Measurements from ENCODE around the gene PLCG2.
"Not testable (repeated sequence)": the region's sequence is repeated elsewhere in the genome, so short reads cannot be mapped to it uniquely, and the experiment has no call there.

The PLCG2 gene

DNA sequence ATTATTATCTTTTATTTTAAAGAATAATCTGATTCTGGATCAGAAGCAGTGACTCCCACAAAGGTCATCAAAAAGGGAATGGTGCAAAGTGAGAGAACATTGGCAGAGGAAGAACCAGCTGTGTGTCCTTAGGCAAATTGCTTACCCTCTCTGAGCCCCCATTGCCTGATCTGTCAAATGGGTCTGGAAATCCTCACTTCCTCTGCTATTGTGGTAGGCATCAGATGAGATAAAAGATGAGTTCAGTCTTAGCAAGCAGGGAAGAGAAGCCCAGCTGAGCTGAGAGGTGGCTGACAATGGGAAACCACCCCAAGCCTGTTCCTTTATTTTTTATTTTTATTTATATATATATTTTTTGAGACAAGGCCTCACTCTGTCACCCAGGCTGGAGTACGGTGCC is 24.2 kb upstream of the PLCG2 start:
- no peak for DNase-seq (ENCODE audit: low read depth)

DNA sequence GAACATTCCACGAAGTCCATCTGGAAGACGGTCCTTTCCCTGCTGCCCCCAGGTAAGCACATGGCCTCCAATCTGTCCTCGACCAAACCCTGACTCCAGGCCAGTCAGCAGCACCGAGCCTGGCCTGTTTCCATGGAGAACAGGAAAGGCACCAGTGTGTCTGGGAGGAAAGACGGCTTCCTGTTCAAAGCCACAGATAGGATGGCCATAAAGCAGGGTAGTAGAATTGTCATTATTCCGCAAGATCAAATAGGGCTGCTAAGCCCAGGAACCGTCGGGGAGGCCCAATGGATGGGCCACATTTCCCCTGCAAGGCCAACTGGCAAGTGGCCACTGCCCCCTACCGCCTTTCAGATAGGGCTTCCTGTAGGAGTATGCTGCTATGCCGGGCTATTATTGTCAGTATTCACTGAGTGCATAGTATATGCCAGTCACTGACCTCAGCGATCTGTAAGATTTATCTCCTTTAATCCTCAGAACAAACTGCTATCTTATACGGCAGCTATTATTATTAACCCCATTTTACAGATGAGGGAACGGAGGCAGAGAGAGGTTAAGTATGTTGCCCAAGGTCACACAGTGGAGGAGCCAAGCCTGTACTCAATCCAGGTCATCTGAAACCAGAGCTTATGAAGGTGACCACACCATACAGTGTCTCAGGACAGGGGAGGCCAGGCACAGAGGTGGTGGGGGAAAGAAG is 23.0 kb upstream of the PLCG2 start:
- DNase-seq (ENCODE audit: low read depth), result no peak

DNA sequence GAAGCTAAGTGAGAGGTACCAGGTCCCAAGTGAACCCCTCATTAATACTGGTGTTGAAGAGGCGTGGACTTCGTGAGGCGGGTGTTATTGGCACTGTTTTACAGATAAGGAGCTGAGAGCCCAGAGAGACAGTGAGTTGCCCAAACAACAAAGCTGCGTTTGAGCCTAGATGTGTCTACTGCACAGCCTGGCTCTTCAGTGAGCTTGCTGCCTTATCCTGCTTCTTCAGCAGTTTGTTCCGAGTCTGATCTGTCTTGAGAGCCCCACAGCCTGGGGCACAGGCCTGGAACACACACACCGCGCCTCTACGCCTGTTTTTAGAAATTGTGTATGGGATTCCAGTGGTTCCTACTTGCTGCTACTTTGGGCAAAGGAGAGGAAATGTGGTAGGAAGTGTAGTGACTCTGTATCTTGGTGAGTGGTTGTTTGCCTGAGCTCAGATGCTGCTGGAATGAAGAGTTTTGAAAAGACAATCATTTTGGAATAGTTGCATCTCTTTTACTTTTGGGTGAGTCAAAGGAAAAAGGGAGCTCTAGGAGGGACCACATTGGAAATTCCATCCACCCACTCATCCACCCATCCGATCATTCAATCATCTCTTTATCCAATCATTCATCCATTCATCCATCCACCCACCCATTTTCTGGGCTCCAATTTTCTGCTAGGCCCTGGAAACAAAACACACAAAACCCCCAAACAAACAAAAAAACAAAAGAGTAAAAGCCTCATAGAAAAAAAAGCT is 22.3 kb upstream of the PLCG2 start:
- DNase-seq (ENCODE audit: low read depth), result no peak

DNA sequence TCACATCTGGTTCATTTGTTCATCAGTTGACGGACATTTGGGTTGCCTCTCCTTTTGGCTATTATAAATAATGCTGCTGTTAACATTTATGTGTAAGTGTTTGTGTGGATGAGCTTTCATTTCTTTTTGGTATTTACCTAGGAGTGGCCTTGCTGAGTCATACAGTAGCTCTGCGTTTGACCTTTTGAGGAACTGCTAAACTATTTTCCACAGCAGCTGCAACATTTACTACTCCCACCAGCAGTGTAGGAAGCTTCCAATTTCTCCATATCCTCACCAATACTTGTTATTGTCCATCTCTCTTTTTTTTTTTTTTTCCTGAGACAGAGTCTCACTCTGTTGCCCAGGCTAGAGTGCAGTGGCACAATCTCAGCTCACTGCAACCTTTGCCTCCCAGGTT is 20.7 kb upstream of the PLCG2 start:
- DNase-seq (ENCODE audit: low read depth), result no peak

DNA sequence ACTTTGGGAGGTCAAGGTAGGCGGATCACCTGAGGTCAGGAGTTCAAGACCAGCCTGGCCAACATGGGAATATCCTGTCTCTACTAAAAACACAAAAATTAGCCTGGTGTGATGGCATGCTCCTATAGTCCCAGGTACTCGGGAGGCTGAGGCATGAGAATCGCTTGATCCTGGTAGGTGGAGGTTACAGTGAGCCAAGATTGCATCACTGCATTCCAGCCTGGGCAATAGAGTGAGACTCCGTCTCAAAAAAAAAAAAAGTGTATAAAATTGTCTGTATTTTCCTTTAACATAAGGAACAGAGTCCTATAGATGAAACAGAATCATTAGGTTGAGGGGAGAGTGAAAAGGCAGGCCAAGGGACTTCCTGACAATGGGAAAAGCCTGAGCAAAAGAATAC is 16.8 kb upstream of the PLCG2 start:
- not testable (repeated sequence) for DNase-seq (ENCODE audit: low read depth)

DNA sequence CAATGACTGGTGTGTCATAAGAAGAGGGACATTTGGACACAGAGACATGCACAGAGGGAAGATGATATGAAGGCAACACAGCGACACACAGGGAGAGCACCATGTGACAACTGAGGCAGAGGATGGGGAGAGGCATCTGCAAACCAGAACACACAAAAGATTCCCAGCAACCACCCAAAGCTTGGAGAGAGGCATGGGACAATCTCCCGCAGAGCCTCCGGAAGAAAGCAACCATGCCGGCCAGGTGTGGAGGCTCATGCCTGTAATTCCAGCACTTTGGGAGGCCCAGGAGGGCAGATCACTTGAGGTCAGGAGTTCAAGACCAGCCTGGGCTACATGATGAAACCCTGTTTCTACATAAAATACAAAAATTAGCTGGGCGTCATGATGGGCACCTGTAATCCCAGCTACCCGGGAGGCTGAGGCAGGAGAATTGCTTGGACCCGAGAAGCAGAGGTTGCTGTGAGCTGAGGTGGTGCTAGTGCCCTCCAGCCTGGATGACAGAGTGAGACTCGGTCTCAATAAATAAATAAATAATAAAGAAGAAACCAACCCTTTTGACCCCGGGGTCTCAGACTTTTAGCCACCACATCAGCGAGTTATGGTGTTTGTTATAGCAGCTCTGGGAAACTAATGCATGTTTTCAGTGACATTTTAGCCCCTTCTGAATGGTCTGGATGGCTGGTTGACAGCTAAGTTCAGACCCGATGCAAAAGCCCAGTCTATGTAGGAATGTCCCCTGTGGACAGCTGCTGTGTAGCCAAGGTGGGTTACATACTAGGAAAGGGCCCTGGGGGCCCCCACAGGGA is 13.8 kb upstream of the PLCG2 start:
- DNase-seq (ENCODE audit: low read depth), result no peak

DNA sequence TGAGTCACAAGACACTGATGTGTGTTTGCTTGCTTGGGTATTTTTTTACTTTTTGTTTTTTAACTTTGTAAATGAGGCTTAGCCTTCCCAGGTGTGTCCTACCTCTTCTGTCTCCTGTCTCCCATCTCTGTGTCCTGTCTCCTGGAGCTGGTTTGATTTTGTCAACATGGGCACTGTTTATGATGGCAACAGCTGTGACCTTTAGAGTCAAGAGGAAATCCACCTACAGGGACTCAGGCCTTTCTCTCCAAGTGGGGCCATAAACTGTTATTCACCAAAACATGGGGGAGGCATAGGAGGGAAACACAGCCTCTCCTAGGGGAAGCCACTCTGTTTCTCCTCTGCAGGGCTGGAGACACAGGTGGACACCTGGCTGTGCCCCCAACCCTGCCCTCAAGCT is 13.1 kb upstream of the PLCG2 start:
- no peak for DNase-seq (ENCODE audit: low read depth)

DNA sequence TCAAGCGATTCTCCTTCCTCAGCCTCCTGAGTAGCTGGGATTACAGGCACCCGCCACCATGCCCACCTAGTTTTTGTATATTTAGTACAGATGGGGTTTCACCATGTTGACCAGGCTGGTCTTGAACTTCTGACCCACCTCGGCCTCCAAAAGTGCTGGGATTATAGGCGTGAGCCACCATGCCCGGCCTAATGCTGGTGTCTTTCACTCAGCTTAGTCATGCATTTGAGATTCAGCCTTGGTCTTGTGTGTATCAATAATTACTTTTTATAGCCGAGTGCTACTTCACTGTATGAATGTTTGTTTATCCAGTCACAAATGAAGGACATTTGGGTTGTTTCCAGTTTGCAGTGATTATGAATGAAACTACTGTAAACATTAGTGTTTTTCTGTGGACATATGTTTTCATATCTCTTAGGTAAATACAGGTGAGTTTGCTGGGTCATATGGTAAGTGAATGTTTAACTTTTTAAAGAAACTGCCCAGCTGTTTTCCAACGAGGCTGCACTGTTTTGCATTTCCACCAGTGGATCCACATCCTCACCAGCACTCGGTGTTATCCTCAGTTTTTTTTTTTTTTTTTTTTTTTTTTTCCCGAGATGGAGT is 11.0 kb upstream of the PLCG2 start:
- no peak for DNase-seq (ENCODE audit: low read depth)

DNA sequence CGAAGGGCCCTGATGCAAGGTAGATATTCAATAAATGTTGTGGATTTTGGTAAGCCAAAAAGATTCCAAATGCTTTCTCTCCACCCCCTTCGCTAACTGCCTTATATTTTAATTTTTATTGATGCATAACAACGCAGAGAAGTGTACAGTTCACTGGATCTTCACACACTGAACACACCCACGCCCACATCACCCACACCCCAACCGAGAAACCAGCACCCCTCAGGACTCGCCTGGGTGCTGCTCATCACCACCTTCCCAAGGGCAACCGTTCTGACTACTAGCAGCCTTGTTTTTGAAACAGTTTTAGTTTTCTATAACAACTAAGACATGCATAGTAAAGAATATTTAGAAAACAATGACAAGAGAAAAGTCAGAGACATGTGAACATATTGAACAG is 9.1 kb upstream of the PLCG2 start:
- DNase-seq (ENCODE audit: low read depth), result no peak

DNA sequence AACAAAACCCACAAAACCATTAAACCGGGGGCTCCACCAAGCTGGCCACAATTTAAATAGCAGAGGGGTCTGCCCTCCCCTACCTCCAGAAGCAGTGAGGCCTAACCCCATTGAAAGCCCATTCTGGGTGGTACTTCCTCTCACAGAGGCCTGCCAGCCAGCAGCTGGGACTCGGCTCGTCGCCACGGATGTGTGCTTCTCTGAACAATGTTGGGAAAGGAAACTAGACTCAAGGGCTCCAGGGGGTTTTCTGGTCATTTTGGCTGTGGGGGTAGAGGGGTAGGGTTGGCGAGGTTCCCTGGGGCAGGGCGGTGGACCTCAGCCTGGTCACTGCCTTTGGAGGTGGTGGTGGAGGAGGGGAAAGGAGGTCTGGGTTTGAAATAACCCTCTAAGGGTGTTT is 4.7 kb upstream of the PLCG2 start:
- no peak for DNase-seq (ENCODE audit: low read depth)

DNA sequence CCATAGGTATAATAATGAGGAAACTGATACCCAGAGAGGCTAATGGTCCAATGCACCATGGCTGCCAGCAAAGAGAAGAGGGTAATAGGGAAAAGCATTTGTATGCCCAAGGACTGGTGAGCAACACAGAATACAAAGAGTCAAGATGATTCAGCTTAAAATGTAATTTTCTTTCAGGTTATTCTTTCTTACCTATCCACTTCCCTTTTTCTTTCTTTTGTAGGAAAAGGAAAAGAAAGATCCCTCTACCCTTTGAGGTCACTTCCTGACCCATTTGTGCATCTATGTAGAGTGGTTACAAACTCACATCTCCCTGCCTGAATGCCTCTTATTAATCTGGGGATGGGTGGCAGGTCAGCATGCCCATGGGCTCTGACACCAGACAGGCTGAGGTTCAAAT is 3.5 kb upstream of the PLCG2 start:
- no peak for DNase-seq (ENCODE audit: low read depth)

DNA sequence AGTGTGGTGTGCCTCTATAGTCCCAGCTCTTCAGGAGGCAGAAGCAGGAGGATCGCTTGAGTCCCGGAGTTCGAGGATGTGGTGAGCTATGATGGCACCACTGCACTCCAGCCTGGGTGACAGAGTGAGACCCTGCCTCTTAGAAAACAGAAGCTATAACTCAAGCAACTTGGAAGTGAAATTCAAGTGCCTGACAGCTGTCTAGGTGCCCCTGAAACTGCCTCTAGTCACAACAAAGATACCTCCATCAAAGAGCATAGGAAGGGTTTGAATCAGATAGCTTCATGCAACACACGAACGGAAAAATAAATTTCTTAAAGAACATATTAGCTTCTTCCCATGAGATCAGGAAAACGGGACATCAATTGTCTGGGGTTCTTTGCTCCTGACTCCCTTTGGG is 860 bp upstream of the PLCG2 start:
- no peak for DNase-seq (ENCODE audit: low read depth)

DNA sequence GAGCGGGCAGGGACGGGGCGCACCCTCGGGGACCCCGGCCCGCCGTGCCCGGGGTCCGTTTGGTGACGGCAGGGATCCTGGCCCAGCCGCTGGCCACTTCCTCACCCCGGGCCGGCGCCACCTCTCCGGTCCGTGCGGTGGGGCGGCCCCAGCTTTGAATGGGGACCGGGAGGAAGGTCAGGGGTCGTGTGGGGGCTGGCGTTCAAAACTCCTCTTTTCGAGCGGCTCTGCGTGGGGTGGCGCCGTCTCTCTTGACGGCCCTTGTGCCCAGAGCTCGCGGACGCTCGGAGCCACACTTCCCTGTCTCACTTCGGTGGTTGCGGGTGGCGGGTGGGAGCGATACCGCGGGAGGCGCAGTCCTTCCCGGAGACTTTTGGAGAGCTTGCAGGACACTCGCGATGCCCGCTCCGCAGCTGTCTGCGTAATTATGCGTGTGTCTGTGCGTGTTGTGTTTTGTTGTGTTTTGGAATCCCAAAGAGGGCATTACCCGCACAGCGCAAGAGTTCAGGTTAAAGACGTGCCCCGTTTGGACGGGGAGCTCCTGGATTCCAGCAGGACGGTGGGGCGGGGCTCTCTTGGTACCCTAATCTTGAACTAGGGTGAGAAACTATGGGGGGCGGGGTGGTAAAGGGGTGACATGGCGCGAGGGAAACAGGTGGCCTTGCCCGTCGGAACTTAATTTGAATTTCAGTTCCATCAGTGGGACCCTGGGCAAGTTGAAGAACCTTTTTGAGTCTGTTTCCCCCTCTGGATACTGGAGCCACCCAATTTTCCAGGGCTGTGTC is 637 bp downstream of the PLCG2 start:
- no peak for DNase-seq (ENCODE audit: low read depth)

DNA sequence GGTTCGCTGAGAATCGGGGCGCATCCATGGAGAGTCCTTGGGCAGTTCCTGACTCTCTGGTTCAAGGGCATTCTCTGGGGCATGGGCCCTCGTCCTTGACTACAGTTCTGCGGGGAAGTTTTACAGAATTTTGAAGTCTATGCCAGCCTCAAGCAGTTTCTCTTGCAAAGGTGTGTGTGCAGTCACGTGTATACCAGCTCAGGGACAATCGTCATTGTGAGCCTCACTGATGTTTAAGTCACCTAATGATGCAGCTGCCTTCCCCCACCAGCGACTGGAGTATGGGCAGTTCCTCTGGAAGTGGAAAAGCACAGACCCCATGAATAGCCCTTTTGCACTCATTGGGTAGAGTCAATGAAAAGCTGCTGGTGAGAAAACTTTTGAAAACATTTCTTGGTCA is 1.3 kb downstream of the PLCG2 start:
- DNase-seq (ENCODE audit: low read depth), result no peak

DNA sequence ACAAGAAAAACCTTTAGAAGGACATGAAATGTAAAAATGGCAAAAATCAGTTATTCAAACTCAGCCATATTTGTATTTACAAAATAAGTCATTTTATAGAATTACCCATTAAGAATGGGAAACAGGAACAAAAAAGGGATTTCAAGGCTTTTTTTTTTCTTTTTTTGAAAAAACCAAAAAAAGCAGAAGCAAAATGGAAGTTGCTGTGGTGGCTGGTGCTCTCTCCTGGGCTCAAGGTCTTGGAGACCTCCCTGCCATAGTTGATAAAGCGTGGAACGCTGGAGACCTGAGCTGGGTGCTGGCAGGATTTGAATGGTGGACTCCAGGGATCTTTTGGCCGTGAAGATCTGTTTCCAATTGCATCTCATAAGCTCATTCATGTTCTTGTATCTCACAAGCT is 3.1 kb downstream of the PLCG2 start:
- DNase-seq (ENCODE audit: low read depth), result no peak

DNA sequence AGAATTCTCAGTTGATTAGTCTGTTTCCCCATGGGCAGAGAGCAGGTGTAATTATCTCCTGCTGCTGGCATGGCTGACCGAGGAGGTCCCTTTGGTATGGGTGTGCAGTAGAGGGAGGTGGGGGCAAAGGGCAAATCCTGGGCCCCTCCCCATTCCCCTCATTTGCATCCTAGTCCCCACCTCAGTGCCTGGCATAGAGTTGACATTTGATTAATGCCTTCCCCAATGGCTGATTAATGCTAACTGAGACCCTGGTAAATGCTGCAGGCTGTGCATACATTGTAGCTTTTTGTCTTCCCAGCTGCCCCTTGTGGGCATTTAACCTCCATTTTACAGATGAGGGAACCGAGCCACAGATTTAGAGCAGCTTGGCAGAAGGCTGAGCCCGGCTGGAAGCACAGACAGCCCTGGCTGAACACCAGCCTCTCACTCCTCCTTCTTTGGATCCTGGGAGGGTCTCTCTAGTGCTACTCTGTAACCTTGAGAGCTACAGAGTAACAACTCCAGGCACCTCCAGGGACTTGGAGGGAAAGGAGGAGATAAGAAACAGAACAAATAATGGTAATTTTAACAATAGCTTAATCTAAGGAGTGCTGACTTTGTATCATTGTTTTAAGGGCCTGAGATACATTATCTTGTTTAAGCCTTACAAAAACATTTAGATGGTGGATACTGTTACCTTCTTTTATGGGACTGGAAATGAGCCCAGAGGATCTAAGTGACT is 5.1 kb downstream of the PLCG2 start:
- DNase-seq (ENCODE audit: low read depth), result no peak

DNA sequence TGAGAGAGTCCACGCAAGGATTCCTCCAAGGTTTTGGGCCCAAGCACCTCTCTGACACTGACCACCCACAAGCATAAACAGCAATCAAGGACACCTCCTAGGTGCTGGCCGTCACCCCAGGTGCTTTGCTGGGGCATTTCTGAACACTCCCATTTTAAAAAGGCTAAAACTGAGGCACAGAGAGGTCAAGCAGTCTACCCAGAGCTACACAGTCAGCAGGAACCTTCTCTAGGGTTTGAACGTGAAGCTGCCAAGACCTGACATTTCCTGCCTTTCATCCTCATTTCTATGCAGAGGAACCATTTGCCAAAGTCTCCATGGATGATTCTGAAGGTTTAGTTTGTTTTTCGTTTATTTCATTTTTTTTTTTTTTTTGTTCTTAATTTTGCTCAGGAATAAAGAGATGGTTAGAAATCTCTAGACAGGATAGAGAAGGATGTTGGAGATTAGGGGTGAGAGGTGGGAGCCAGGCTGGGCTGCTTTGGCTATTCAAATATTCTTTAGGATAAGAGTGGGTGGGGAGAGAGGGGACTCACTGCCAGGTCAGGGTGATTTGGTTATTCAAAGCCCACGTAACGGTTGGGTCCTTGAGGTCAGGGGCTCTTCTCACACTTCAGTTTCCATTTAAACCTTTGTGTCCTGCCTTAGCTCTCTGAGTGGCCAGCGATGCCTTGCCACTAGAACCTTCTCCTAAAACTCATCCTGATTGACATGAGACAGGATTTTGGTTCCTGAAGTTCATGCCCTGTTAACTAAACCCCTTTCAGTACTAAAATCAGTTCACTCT is 6.2 kb downstream of the PLCG2 start:
- DNase-seq (ENCODE audit: low read depth), result no peak

DNA sequence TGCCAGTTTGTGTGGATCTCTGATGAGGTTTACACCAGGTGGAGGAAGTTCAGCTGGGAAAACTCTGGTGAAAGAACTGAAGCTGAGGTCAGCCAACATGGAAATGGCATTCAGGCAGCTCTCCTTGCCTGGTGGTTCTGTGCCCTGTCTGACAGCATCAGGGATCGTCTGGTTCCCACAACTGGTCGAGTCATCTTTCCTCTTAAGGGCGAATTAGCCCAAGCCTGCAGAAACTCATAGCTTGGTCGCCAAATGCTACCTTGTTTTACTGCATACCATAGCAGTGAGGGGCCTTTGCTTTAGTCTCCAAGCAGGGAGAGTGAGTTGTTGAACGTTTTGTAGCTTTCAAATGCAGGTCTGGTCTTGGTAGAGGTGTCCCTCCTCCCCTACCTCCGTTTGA is 7.2 kb downstream of the PLCG2 start:
- no peak for DNase-seq (ENCODE audit: low read depth)

DNA sequence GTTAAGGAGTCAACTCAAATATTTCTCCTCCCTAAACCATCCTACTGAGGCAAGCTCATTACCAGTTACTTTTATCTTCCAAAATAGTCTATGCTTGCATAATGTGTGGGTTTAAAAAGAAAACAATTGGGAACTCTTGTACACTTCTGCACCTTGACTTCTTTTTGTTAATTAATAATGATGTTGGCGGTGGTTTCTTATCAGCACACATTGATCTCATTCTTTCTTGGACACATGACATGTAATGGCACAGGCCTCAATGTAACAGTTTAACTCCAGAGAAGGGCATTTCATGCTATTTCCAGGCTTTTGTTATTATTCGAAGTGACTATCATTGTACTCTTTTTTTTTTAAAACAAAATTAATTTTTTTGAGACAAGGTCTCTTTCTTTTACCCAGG is 7.8 kb downstream of the PLCG2 start:
- DNase-seq (ENCODE audit: low read depth), result no peak

DNA sequence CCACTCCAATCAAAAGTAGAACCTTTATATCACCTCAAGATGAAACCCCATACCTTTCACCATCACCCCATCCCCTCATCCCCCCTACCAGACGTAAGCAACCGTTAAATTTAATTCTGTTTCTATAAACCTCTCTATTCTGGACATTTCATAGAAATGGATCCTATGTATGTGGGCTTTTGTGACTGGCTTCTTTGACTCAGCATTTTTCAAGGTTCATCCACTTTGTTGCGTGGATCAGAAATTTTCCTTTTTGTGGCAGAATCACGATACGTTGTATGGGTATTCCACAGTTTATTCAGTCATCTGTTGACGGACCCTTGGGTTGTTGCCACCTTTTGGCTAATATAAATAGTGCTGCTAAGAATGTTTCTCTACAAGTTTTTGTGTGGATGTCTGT is 8.6 kb downstream of the PLCG2 start:
- DNase-seq (ENCODE audit: low read depth), result no peak
